OCI-LY7 (cell line): ENCODE measurements around the gene STK32C. TPM values are rescaled to one million over a fixed set of nuclear protein-coding genes. Genes with fewer than 3 reads are reported as not detected.

Experiments
- BruUV-seq: library from RNA; stranded (reverse); fragments of 400-500 nt; replicated peaks from 2 replicates; lab custom pipeline; 2021; lab: Mats Ljungman, UMichigan
- CTCF ChIA-PET: fragments of 300-600 bp; sonication (Branson Sonifier 250); formaldehyde crosslinking; loops from one replicate; lab custom pipeline; 2022; ENCODE audit warnings: antibody characterized with exemption; ENCODE audit not compliant: unreplicated experiment; lab: Charles Lee
- POLR2A ChIA-PET: fragments of 300-600 bp; sonication (Branson Sonifier 250); formaldehyde crosslinking; loops from one replicate; lab custom pipeline; 2022; ENCODE audit warnings: antibody characterized with exemption; lab: Charles Lee
- DNase-seq: peaks from one replicate; pipeline ENCODE4 v3.0.0-alpha.2; 2015; ENCODE audit warnings: low spot score
- H2AFZ ChIP-seq: fragments of 200-600 bp; sonication (generic), shearing (Covaris generic); 2 replicates; pipeline ENCODE4 v1.6.1; 2014; ENCODE audit warnings: mild to moderate bottlenecking, antibody characterized with exemption, low read length, moderate library complexity
- H3K27ac ChIP-seq: fragments of 200-600 bp; sonication (generic); 2 replicates; pipeline ENCODE4 v1.5.1; 2014; ENCODE audit warnings: mixed run types, low read depth, mild to moderate bottlenecking, moderate library complexity, low read length, inconsistent platforms; ENCODE audit not compliant: poor library complexity, severe bottlenecking
- H3K36me3 ChIP-seq: fragments of 200-600 bp; sonication (generic); 2 replicates; pipeline ENCODE4 v1.6.1; 2014; ENCODE audit warnings: mild to moderate bottlenecking, antibody characterized with exemption, low read length, moderate library complexity, mixed read lengths; ENCODE audit not compliant: insufficient read depth
- H3K4me1 ChIP-seq: fragments of 200-600 bp; sonication (generic); 2 replicates; pipeline ENCODE4 v1.5.1; 2014; ENCODE audit warnings: mild to moderate bottlenecking, low read length; ENCODE audit not compliant: insufficient read depth, poor library complexity, severe bottlenecking
- H3K4me2 ChIP-seq: fragments of 200-600 bp; sonication (generic); 2 replicates; pipeline ENCODE4 v1.6.1; 2014; ENCODE audit warnings: mild to moderate bottlenecking, low read length
- H3K4me3 ChIP-seq: fragments of 200-600 bp; sonication (generic); 2 replicates; pipeline ENCODE4 v1.5.1; 2014; ENCODE audit warnings: mild to moderate bottlenecking, low read depth, low read length; ENCODE audit not compliant: poor library complexity, severe bottlenecking
- H3K79me2 ChIP-seq: fragments of 200-600 bp; sonication (generic); 2 replicates; pipeline ENCODE4 v1.6.1; 2016; ENCODE audit warnings: low read depth, mild to moderate bottlenecking, low read length, moderate library complexity, mixed read lengths; ENCODE audit not compliant: insufficient read depth
- H3K9me2 ChIP-seq: fragments of 200-600 bp; sonication (generic); 2 replicates; pipeline ENCODE4 v1.6.1; 2016; ENCODE audit warnings: mild to moderate bottlenecking, low read length, mixed read lengths; ENCODE audit not compliant: insufficient read depth
- H3K9me3 ChIP-seq: fragments of 200-600 bp; sonication (generic); 2 replicates; pipeline ENCODE4 v1.6.1; 2014; ENCODE audit warnings: mild to moderate bottlenecking, mixed run types, low read length, mixed read lengths
- H4K20me1 ChIP-seq: fragments of 200-600 bp; sonication (generic); 2 replicates; pipeline ENCODE4 v1.6.1; 2014; ENCODE audit warnings: mild to moderate bottlenecking, antibody characterized with exemption, low read length, moderate library complexity, mixed read lengths; ENCODE audit not compliant: insufficient read depth
- EZH2phosphoT487 ChIP-seq: fragments of 200-600 bp; sonication (generic); IDR thresholded peaks from 2 replicates; pipeline ENCODE4 v1.6.1; 2018; ENCODE audit warnings: low read depth, borderline replicate concordance, mild to moderate bottlenecking, mixed run types, antibody characterized with exemption, low read length, moderate library complexity, mixed read lengths
- intact Hi-C: fragments of 100-400 bp; cut with micrococcal nuclease; formaldehyde crosslinking; loops from one replicate; pipeline ENCODE4 v1.10.0; 2022; ENCODE audit not compliant: unreplicated experiment
- total RNA-seq, 2 experiments: library from RNA; depleted of rRNA in 1 of 2; stranded (reverse); fragments of >200 nt in 1 of 2; shearing (Covaris generic) in 1 of 2; gene quantifications; 2 replicates each; pipeline ENCODE4 v1.2.3, GENCODE V29; 2014 to 2022
- TF ChIP-seq, protein P1 (sequence below): fragments of 200-600 bp; sonication (generic); conservative IDR thresholded peaks from 2 replicates; pipeline ENCODE4 v1.5.1; 2014; ENCODE audit warnings: mild to moderate bottlenecking, antibody characterized with exemption, low read length, moderate library complexity, mixed read lengths

Gene STK32C
- total RNA-seq, 2 experiments from 2014 or later, result 13.1 to 30.4 TPM

- TF ChIP-seq EZH2phosphoT487, result no peak
- TF ChIP-seq, protein P1, sequence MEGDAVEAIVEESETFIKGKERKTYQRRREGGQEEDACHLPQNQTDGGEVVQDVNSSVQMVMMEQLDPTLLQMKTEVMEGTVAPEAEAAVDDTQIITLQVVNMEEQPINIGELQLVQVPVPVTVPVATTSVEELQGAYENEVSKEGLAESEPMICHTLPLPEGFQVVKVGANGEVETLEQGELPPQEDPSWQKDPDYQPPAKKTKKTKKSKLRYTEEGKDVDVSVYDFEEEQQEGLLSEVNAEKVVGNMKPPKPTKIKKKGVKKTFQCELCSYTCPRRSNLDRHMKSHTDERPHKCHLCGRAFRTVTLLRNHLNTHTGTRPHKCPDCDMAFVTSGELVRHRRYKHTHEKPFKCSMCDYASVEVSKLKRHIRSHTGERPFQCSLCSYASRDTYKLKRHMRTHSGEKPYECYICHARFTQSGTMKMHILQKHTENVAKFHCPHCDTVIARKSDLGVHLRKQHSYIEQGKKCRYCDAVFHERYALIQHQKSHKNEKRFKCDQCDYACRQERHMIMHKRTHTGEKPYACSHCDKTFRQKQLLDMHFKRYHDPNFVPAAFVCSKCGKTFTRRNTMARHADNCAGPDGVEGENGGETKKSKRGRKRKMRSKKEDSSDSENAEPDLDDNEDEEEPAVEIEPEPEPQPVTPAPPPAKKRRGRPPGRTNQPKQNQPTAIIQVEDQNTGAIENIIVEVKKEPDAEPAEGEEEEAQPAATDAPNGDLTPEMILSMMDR, result no peak
- Histone ChIP-seq H3K4me1 (no peaks in the 10 kb centered on the region), H3K79me2 (no peaks in the 10 kb centered on the region), H3K4me2 (no peak overlapping the region; the same call in 1 of the 2 replicates), H3K27ac (no peak overlapping the region), H4K20me1 (no peaks in the 10 kb centered on the region), H3K9me2 (no peaks in the 10 kb centered on the region), H2AFZ (no peak overlapping the region), H3K9me3 (no peaks in the 10 kb centered on the region), H3K4me3 (no peak overlapping the region), H3K36me3 (no peaks in the 10 kb centered on the region)
- CTCF ChIA-PET, result interaction anchor here (0.6 kb wide), 1 partner anchor 427 kb away, joined by 3 read pairs; no protein-coding TSS in a partner anchor
- intact Hi-C loops, result no loop called here
- no peak for DNase-seq
- no TSS peak for BruUV-seq
- POLR2A ChIA-PET, result no interaction called here
These were observed 58.5 kb downstream of the STK32C start for GRCh38 chr10:132249226-132249724.

DNA sequence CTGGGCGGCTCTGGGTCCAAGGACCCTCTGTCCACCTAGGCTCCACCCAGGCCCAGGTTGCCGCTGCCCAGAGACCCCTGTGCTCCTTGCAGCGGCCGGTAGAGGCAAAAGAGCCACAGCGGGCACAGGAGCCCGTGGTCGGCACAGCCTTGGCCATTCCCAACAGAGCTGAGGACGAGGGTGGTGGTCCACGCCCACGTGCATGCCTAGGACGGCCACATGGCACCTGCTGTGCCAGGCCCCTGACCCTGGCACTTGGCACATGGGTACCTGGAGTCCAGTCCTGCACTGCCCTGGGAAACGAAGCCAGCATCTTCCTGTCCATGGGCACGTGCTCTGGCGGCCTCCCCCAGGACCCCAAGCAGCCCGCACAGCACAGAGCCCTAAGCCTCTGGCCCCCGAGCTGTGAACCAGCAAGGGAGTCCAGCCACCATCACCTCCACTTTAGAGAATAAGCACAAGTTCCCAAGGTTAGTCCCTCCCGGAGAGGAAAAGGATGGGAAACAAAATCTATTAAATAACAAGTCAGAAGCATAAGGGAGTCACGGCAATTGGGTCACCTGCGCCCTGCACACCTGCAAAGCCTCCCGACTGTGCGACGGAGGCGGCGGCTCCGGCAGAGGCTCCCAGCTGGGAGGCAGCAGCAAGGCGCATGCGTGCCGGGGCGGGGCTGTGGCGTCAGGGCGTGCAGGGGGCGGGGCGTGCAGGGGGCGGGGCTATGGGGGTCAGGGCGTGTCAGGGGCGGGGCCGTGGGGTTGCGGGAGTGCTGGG is 59.1 kb downstream of the STK32C start:
- H3K4me2 ChIP-seq, result peak overlapping the region; percentile 45

More for the DNA sequence above, 59.1 kb downstream of the STK32C start:
- H3K4me3 ChIP-seq, result peak overlapping the region; percentile 28
- ChIA-PET POLR2A (no interaction called here), CTCF (interaction anchor here (0.6 kb wide), 1 partner anchor 426 kb away, joined by 3 read pairs; no protein-coding TSS in a partner anchor)
- DNase-seq, result peak; percentile 75
- H4K20me1 ChIP-seq, result no peaks in the 10 kb centered on the region
- H3K9me2 ChIP-seq, result no peaks in the 10 kb centered on the region
- H2AFZ ChIP-seq, result peak overlapping the region; percentile 24; the same call in 1 of the 2 replicates
- no peaks in the 10 kb centered on the region for H3K79me2 ChIP-seq
- no peaks in the 10 kb centered on the region for H3K36me3 ChIP-seq
- no TSS peak for BruUV-seq
- H3K4me1 ChIP-seq, result no peaks in the 10 kb centered on the region
- no peak overlapping the region for H3K27ac ChIP-seq
- intact Hi-C loops, result no loop called here
- no peak for TF ChIP-seq EZH2phosphoT487
- TF ChIP-seq, protein P1, result no peak
- H3K9me3 ChIP-seq, result no peaks in the 10 kb centered on the region
